ENCODE measurements around the gene PHF11. TPM values are rescaled to one million over a fixed set of nuclear protein-coding genes. Genes with fewer than 3 reads are reported as not detected.

The PHF11 gene
- total and polyA plus RNA-seq, 2 of the 13 experiments (the other 11 are each of a cell fraction or from before 2014, with no cell fraction given): 15.8 to 22.0 TPM

DNA sequence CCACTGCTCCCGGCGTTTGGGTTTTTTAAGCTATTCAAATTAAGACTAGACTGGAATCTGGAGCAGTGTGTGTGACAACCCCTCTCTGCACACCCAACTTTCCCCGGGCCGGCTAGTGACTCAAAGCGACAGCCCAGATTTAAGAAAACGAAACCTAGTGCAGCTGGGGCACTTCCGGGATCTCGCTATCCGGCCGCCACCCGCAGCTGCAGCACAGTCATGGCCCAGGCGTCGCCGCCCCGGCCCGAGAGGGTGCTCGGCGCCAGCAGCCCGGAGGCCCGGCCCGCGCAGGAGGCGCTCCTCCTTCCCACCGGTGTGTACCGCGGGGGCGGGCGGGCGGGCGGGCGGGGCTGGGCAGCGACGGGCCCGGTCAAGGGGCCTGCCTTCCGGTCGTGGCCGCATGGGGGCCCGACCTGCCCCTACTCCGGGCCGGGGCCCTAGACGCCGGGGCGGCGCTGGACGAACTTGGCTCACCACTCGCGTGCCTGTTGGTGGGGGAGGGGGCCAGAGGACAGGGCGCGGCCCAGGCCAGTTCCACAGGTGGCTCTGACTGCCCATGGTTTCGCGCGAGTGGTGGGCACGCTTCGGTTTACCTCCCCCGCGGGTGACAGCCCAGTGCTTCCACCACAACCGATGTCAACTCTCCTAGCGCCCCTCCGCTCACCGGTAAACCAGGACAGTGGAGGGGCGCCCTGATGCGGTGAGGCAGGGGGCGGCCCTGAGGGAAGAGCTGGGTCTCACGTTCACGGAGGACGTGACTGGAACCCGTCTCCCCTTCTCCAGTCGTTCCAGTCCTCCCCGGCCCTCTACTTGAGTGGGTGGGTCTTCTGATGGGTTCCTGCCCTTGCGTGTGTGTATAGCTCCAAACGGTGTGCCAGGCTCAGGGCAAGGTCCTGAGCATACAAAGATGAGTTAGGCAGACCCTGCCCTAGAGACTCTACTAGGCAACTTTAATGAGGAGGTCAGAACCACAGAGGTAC lies at the start of gene PHF11 (continued):
- TF ChIP-seq HNRNPH1 (optimal IDR thresholded peaks at IDR 0.05; ENCODE audit: low read depth, low read length): no peak
- TF ChIP-seq HMGA1 (CRISPR knock-in tag; conservative IDR thresholded peaks at IDR 0.05): no peak
- TF ChIP-seq KDM2A (CRISPR knock-in tag; IDR thresholded peaks at IDR 0.05; ENCODE audit: borderline replicate concordance, low read depth): no peak; the same call in 1 of the 2 replicates
- no peak for TF ChIP-seq U2AF1 (optimal IDR thresholded peaks at IDR 0.05; ENCODE audit: low read depth, low read length)
- 0 out of 2 replicates have a peak, but pooled peaks have one; percentile 38 for TF ChIP-seq ZNF792 (CRISPR knock-in tag; IDR thresholded peaks at IDR 0.05)
- TF ChIP-seq, protein P1, sequence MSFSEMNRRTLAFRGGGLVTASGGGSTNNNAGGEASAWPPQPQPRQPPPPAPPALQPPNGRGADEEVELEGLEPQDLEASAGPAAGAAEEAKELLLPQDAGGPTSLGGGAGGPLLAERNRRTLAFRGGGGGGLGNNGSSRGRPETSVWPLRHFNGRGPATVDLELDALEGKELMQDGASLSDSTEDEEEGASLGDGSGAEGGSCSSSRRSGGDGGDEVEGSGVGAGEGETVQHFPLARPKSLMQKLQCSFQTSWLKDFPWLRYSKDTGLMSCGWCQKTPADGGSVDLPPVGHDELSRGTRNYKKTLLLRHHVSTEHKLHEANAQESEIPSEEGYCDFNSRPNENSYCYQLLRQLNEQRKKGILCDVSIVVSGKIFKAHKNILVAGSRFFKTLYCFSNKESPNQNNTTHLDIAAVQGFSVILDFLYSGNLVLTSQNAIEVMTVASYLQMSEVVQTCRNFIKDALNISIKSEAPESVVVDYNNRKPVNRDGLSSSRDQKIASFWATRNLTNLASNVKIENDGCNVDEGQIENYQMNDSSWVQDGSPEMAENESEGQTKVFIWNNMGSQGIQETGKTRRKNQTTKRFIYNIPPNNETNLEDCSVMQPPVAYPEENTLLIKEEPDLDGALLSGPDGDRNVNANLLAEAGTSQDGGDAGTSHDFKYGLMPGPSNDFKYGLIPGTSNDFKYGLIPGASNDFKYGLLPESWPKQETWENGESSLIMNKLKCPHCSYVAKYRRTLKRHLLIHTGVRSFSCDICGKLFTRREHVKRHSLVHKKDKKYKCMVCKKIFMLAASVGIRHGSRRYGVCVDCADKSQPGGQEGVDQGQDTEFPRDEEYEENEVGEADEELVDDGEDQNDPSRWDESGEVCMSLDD (CRISPR knock-in tag; IDR thresholded peaks at IDR 0.05; ENCODE audit: borderline replicate concordance): no peak
- TF ChIP-seq, protein P2, sequence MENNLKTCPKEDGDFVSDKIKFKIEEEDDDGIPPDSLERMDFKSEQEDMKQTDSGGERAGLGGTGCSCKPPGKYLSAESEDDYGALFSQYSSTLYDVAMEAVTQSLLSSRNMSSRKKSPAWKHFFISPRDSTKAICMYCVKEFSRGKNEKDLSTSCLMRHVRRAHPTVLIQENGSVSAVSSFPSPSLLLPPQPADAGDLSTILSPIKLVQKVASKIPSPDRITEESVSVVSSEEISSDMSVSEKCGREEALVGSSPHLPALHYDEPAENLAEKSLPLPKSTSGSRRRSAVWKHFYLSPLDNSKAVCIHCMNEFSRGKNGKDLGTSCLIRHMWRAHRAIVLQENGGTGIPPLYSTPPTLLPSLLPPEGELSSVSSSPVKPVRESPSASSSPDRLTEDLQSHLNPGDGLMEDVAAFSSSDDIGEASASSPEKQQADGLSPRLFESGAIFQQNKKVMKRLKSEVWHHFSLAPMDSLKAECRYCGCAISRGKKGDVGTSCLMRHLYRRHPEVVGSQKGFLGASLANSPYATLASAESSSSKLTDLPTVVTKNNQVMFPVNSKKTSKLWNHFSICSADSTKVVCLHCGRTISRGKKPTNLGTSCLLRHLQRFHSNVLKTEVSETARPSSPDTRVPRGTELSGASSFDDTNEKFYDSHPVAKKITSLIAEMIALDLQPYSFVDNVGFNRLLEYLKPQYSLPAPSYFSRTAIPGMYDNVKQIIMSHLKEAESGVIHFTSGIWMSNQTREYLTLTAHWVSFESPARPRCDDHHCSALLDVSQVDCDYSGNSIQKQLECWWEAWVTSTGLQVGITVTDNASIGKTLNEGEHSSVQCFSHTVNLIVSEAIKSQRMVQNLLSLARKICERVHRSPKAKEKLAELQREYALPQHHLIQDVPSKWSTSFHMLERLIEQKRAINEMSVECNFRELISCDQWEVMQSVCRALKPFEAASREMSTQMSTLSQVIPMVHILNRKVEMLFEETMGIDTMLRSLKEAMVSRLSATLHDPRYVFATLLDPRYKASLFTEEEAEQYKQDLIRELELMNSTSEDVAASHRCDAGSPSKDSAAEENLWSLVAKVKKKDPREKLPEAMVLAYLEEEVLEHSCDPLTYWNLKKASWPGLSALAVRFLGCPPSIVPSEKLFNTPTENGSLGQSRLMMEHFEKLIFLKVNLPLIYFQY (CRISPR knock-in tag; IDR thresholded peaks at IDR 0.05; ENCODE audit: borderline replicate concordance): no peak
- TF ChIP-seq ZNF782 (CRISPR knock-in tag; IDR thresholded peaks at IDR 0.05; ENCODE audit: borderline replicate concordance): no peak
- no peak for TF ChIP-seq SUZ12 (IDR thresholded peaks at IDR 0.05; ENCODE audit: low read depth, low read length)
- TF ChIP-seq STAT5B (CRISPR knock-in tag; IDR thresholded peaks at IDR 0.05): no peak
- TF ChIP-seq, protein P3, sequence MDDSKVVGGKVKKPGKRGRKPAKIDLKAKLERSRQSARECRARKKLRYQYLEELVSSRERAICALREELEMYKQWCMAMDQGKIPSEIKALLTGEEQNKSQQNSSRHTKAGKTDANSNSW (CRISPR knock-in tag; IDR thresholded peaks at IDR 0.05; ENCODE audit: borderline replicate concordance): no peak
- TF ChIP-seq, protein P4, sequence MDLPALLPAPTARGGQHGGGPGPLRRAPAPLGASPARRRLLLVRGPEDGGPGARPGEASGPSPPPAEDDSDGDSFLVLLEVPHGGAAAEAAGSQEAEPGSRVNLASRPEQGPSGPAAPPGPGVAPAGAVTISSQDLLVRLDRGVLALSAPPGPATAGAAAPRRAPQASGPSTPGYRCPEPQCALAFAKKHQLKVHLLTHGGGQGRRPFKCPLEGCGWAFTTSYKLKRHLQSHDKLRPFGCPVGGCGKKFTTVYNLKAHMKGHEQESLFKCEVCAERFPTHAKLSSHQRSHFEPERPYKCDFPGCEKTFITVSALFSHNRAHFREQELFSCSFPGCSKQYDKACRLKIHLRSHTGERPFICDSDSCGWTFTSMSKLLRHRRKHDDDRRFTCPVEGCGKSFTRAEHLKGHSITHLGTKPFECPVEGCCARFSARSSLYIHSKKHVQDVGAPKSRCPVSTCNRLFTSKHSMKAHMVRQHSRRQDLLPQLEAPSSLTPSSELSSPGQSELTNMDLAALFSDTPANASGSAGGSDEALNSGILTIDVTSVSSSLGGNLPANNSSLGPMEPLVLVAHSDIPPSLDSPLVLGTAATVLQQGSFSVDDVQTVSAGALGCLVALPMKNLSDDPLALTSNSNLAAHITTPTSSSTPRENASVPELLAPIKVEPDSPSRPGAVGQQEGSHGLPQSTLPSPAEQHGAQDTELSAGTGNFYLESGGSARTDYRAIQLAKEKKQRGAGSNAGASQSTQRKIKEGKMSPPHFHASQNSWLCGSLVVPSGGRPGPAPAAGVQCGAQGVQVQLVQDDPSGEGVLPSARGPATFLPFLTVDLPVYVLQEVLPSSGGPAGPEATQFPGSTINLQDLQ (CRISPR knock-in tag; IDR thresholded peaks at IDR 0.05): no peak
- TF ChIP-seq SETDB1 (CRISPR knock-in tag; IDR thresholded peaks at IDR 0.05; ENCODE audit: borderline replicate concordance): no peak
- no peak for TF ChIP-seq PLRG1 (conservative IDR thresholded peaks at IDR 0.05)
- TF ChIP-seq THAP11 (CRISPR knock-in tag; IDR thresholded peaks at IDR 0.05): peak; percentile 53
- TF ChIP-seq ZNF615 (CRISPR knock-in tag; IDR thresholded peaks at IDR 0.05; ENCODE audit: borderline replicate concordance): no peak
- no peak for TF ChIP-seq FOXM1 (CRISPR knock-in tag; IDR thresholded peaks at IDR 0.05)
- no peak for TF ChIP-seq ZNF180 (CRISPR knock-in tag; IDR thresholded peaks at IDR 0.05; ENCODE audit: borderline replicate concordance, low read depth)
- TF ChIP-seq EP300 (IDR thresholded peaks at IDR 0.05; ENCODE audit: low read depth in 2 of 2, low read length in 2 of 2): no peak
- TF ChIP-seq EP300 (CRISPR knock-in tag; IDR thresholded peaks at IDR 0.05; ENCODE audit: borderline replicate concordance): no peak; the same call in 1 of the 2 replicates

Measured in HepG2 (cell line).